K562 (cell line): ENCODE measurements around the gene LAMA2. TPM values are rescaled to one million over a fixed set of nuclear protein-coding genes. Genes with fewer than 3 reads are reported as not detected.

ENCODE experiments used
- ATAC-seq: fragments of 200-7000 bp; cut with Tn5 transposase; 3 replicates; pipeline ENCODE4 v1.9.1; 2020; ENCODE audit warnings: moderate library complexity
- BruUV-seq: library from RNA; stranded (reverse); fragments of 400-500 nt; replicated peaks from 2 replicates; lab custom pipeline; 2021; lab: Mats Ljungman, UMichigan
- CTCF ChIA-PET: fragments of 300-600 bp; formaldehyde crosslinking; extraction: SDS; loops from one replicate; lab custom pipeline; 2021; ENCODE audit warnings: low intra/inter-chr PET ratio; lab: Yijun Ruan, JAX
- POLR2A ChIA-PET: fragments of 300-600, 350-650 bp; sonication (Branson Sonifier 250); formaldehyde crosslinking; extraction: SDS; loops from one replicate; lab custom pipeline; 2021; ENCODE audit warnings: antibody characterized with exemption, inconsistent platforms; lab: Yijun Ruan, JAX
- DNase-seq, 4 experiments: peaks; one replicate each; pipeline versions ENCODE4 v3.0.0 to v3.0.0-alpha.2; 2011 to 2018; ENCODE audit warnings: low spot score in 3 of 4, mixed read lengths in 3 of 4; ENCODE audit errors: extremely low read depth in 1 of 4
- FAIRE-seq: peaks from 2 replicates; lab custom pipeline; 2011; peaks lifted over from hg19 to GRCh38; lab: Jason Lieb, UNC
- H2AFZ ChIP-seq: 2 replicates; pipeline ENCODE4 v1.6.0; 2011; ENCODE audit warnings: low read depth, low read length, control low read depth, inconsistent platforms
- H3K27ac ChIP-seq: fragments of 200-600 bp; 3 replicates; pipeline ENCODE4 v1.8.0; 2011; ENCODE audit warnings: low read depth, mild to moderate bottlenecking, control low read depth, inconsistent platforms, low read length, moderate library complexity, mixed read lengths; ENCODE audit errors: extremely low read depth
- H3K27me3 ChIP-seq, 2 experiments: fragments of 300-600 bp in 1 of 2; 2 replicates in 1 of 2; 3 replicates in 1 of 2; pipeline versions ENCODE4 v1.6.0 to v1.8.0; 2011; ENCODE audit warnings: inconsistent platforms in 2 of 2, low read length in 2 of 2, mild to moderate bottlenecking in 1 of 2, mixed read lengths in 1 of 2, moderate library complexity in 1 of 2; ENCODE audit not compliant: control insufficient read depth in 2 of 2, insufficient read depth in 2 of 2
- H3K36me3 ChIP-seq: fragments of 300-600 bp; 3 replicates; pipeline ENCODE4 v1.8.0; 2011; ENCODE audit warnings: mild to moderate bottlenecking, low read length, inconsistent platforms; ENCODE audit not compliant: control insufficient read depth, insufficient read depth
- H3K4me1 ChIP-seq, 2 experiments: fragments of 200-600 bp in 1 of 2; replicated peaks in 1 of 2; 2 replicates in 1 of 2; 3 replicates in 1 of 2; pipeline versions ENCODE4 v1.5.1 to v1.8.0; 2011; ENCODE audit warnings: inconsistent platforms in 2 of 2, low read length in 2 of 2, mild to moderate bottlenecking in 1 of 2, mixed read lengths in 1 of 2, moderate library complexity in 1 of 2; ENCODE audit not compliant: control insufficient read depth in 2 of 2, insufficient read depth in 2 of 2
- H3K4me2 ChIP-seq: 2 replicates; pipeline ENCODE4 v1.6.1; 2011; ENCODE audit warnings: low read length, control low read depth, inconsistent platforms, mixed read lengths; ENCODE audit not compliant: insufficient read depth
- H3K4me3 ChIP-seq: fragments of 200-600 bp; sonication (generic), shearing (Covaris generic); 2 replicates; pipeline ENCODE4 v1.5.1; 2016; ENCODE audit warnings: control low read depth, inconsistent platforms
- H3K79me2 ChIP-seq: fragments of 200-600 bp; 3 replicates; pipeline ENCODE4 v1.8.0; 2011; ENCODE audit warnings: low read length, inconsistent platforms; ENCODE audit not compliant: control insufficient read depth, insufficient read depth
- H3K9ac ChIP-seq, 2 experiments: 2 replicates each; pipeline versions ENCODE4 v1.6.0 to v1.6.1; 2011; ENCODE audit warnings: low read depth in 2 of 2, low read length in 2 of 2, control low read depth in 1 of 2, inconsistent platforms in 1 of 2, mild to moderate bottlenecking in 1 of 2, mixed read lengths in 1 of 2; ENCODE audit not compliant: insufficient read depth in 1 of 2
- H3K9me1 ChIP-seq: one replicate; pipeline ENCODE4 v1.6.0; 2011; ENCODE audit warnings: inconsistent platforms, mild to moderate bottlenecking, low read length, moderate library complexity; ENCODE audit not compliant: control insufficient read depth, insufficient read depth
- H3K9me3 ChIP-seq: replicated peaks from 2 replicates; pipeline ENCODE4 v1.5.1; 2011; ENCODE audit warnings: low read depth, low read length, inconsistent platforms; ENCODE audit not compliant: control insufficient read depth, insufficient read depth
- H4K20me1 ChIP-seq: replicated peaks from 2 replicates; pipeline ENCODE4 v1.6.1; 2011; ENCODE audit warnings: low read length, inconsistent platforms, mixed read lengths; ENCODE audit not compliant: control insufficient read depth, insufficient read depth
- BRF1 ChIP-seq: IDR thresholded peaks from 3 replicates; pipeline ENCODE4 v1.6.1; 2011; ENCODE audit warnings: borderline replicate concordance, mild to moderate bottlenecking; ENCODE audit not compliant: insufficient read length; ENCODE audit errors: extremely low read depth
- CEBPG ChIP-seq, 3 experiments: fragments of 200-800 bp in 1 of 3; sonication (Bioruptor generic) in 1 of 3; sonication (generic) in 1 of 3; formaldehyde crosslinking in 1 of 3; IDR thresholded peaks in 2 of 3; conservative IDR thresholded peaks in 1 of 3; 2 replicates each; pipeline versions ENCODE4 v1.6.1 to v1.8.0; 2016 to 2022; ENCODE audit warnings: missing compliant biosample characterization in 2 of 3, missing genetic modification characterization in 2 of 3, mild to moderate bottlenecking in 1 of 3, missing genetic modification reagents in 1 of 3
- FUS ChIP-seq: fragments of 200-400 bp; formaldehyde crosslinking; optimal IDR thresholded peaks from 2 replicates; pipeline ENCODE3; 2017; ENCODE audit warnings: low read depth, low read length
- KAT2B ChIP-seq: IDR thresholded peaks from one replicate; pipeline ENCODE4 v1.6.1; 2012; ENCODE audit warnings: low read depth, mild to moderate bottlenecking, control low read depth, inconsistent platforms, low read length, moderate library complexity
- LEF1 ChIP-seq: fragments of 450-650 bp; IDR thresholded peaks from 2 replicates; pipeline ENCODE4 v1.6.1; 2016; ENCODE audit warnings: mild to moderate bottlenecking
- MXI1 ChIP-seq: IDR thresholded peaks from 2 replicates; pipeline ENCODE4 v1.6.1; 2011; ENCODE audit warnings: low read depth, mild to moderate bottlenecking, improper control_type of control experiment, low read length
- ZNF165 ChIP-seq: fragments of 250-450 bp; sonication (Bioruptor Pico); IDR thresholded peaks from 2 replicates; pipeline ENCODE4 v1.4.0; 2020; ENCODE audit warnings: borderline replicate concordance
- ZNF217 ChIP-seq: sonication (generic); formaldehyde crosslinking; IDR thresholded peaks from 2 replicates; pipeline ENCODE4 v1.8.0; 2022; ENCODE audit warnings: mild to moderate bottlenecking, missing genetic modification reagents
- ZNF23 ChIP-seq: fragments of 250-450 bp; sonication (Bioruptor Pico); IDR thresholded peaks from 2 replicates; pipeline ENCODE4 v1.4.0; 2020; ENCODE audit warnings: mild to moderate bottlenecking
- ZNF384 ChIP-seq: IDR thresholded peaks from 2 replicates; pipeline ENCODE4 v1.6.1; 2012; ENCODE audit warnings: low read depth, low read length, improper control_type of control experiment
- WGBS: fragments of 100-300 bp; shearing (Covaris generic); methylation state at CpG from one replicate; pipeline ENCODE4 v1.1.6; 2016; ENCODE audit warnings: low coverage, mixed read lengths; ENCODE audit not compliant: insufficient coverage; ENCODE audit errors: missing lambda C conversion rate; 5-methylcytosine and 5-hydroxymethylcytosine counted together
- in situ Hi-C: fragments of 300-500 bp; cut with MboI; formaldehyde crosslinking; loops from 4 replicates; pipeline ENCODE4 v1.15.0; 2018; ENCODE audit warnings: inconsistent platforms, mixed read lengths
- intact Hi-C: fragments of 100-400 bp; cut with micrococcal nuclease; formaldehyde crosslinking; loops from 2 replicates; pipeline ENCODE4 v1.14.2; 2022
- polyA plus RNA-seq, 8 experiments: library from polyadenylated mRNA; depleted of rRNA in 4 of 8; stranded (reverse) in 5 of 8; unstranded in 3 of 8; fragments of >200 nt; fragmentation: Nextera tagmentation in 2 of 8; fragmentation: Illumina TruSeq in 1 of 8; extraction: Ambion mirVana in 2 of 8; extraction: Trizol in 1 of 8; gene quantifications; 2 replicates each; pipeline versions ENCODE4 v1.2.1 to v1.2.3, GENCODE V29; 2011 to 2014; ENCODE audit warnings: inconsistent platforms in 1 of 8, missing spikeins in 1 of 8
- total RNA-seq, 7 experiments: library from RNA; depleted of rRNA in 6 of 7; stranded (reverse); fragments of >200 nt in 6 of 7; fragmentation: Illumina TruSeq in 2 of 7; extraction: Trizol in 2 of 7; gene quantifications; 2 replicates each; pipeline versions ENCODE4 v1.2.1 to v1.2.3, GENCODE V29; 2011 to 2021; ENCODE audit warnings: low replicate concordance in 1 of 7
- TF ChIP-seq, protein P1 (sequence below): fragments of 450-650 bp; formaldehyde crosslinking; IDR thresholded peaks from 2 replicates; pipeline ENCODE4 v1.4.0; 2020; ENCODE audit warnings: mild to moderate bottlenecking
- TF ChIP-seq, protein P2 (sequence below), 2 experiments: fragments of 450-650 bp in 1 of 2; sonication (generic) in 1 of 2; formaldehyde crosslinking in 1 of 2; IDR thresholded peaks; 2 replicates each; pipeline versions ENCODE4 v1.7.1 to v1.9.0; 2016 to 2022; ENCODE audit warnings: inconsistent platforms in 1 of 2, mild to moderate bottlenecking in 1 of 2, missing genetic modification reagents in 1 of 2

The LAMA2 gene
- total and polyA plus RNA-seq, 9 of the 15 experiments (the other 6 are each of a cell fraction or from before 2014, with no cell fraction given): 0.04 to 1.5 (median 0.36) TPM

DNA sequence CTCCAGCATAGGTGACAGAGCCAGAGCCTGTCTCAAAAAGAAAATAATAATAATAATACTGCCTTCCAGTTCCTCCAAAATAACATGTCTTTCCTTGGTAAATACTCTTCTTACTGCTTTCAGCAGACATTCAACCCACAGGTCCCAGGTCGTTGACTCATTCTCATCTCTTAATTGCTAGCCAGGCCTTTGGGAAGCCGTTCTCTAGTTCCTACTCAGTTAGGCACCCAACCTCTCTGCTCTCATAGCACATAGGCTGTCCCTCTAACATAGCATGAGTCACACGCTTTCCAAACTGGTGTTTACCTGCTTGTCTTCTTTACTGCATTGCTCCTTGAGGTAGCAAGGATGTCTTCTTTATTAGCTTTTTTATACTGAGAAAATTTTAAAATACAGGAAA lies 98.8 kb downstream of the LAMA2 start (continued):
- TF ChIP-seq ZNF23 (no peak), MXI1 (no peak)

DNA sequence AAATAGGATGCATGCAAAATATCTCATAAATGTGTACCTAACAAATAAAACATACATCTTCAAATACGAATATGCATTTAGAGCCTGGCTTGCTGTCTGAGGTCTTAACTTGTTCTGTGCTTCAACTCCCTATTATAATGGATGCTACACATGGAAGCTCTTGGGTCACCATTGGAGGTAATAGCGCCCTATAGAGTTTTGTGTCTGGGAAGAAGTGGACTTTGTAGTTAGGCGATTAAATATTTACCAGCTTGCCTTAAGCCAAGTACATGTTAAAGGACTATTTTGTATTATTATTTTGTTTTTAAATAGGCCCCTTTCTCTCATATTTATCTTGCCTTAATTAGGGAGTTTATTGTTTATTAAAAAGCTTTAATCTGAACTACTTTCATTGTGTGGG lies 107.4 kb downstream of the LAMA2 start:
- Histone ChIP-seq H4K20me1 (no peaks in the 10 kb centered on the region), H2AFZ (no peak overlapping the region), H3K9me1 (no peaks in the 10 kb centered on the region), H3K4me1 (no peaks in the 10 kb centered on the region), H3K27ac (no peak overlapping the region), H3K9ac (no peak overlapping the region), H3K79me2 (no peaks in the 10 kb centered on the region), H3K4me2 (no peak overlapping the region), H3K36me3 (no peaks in the 10 kb centered on the region), H3K4me3 (no peak overlapping the region), H3K9me3 (no peaks in the 10 kb centered on the region), H3K27me3 (no peaks in the 10 kb centered on the region)
- POLR2A ChIA-PET: no interaction called here
- CTCF ChIA-PET: no interaction called here
- in situ Hi-C loops: no loop called here
- FAIRE-seq (no peak), ATAC-seq (no peak), DNase-seq (no peak)
- BruUV-seq: no TSS peak
- whole genome bisulfite sequencing: 3% methylated on average over 3 of the region's 3 CpGs
- intact Hi-C loops: no loop called here
- TF ChIP-seq ZNF384 (no peak), LEF1 (no peak), CEBPG (CRISPR knock-in tag; IDR thresholded peaks at IDR 0.05) (no peak), CEBPG (tag; conservative IDR thresholded peaks at IDR 0.05 in 1 of 2, IDR thresholded peaks at IDR 0.05 in 1 of 2) (no peak), ZNF217 (no peak), FUS (no peak), BRF1 (no peak), ZNF165 (CRISPR knock-in tag) (no peak), KAT2B (no peak)
- TF ChIP-seq, protein P1, sequence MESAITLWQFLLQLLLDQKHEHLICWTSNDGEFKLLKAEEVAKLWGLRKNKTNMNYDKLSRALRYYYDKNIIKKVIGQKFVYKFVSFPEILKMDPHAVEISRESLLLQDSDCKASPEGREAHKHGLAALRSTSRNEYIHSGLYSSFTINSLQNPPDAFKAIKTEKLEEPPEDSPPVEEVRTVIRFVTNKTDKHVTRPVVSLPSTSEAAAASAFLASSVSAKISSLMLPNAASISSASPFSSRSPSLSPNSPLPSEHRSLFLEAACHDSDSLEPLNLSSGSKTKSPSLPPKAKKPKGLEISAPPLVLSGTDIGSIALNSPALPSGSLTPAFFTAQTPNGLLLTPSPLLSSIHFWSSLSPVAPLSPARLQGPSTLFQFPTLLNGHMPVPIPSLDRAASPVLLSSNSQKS (CRISPR knock-in tag): no peak
- TF ChIP-seq, protein P2, sequence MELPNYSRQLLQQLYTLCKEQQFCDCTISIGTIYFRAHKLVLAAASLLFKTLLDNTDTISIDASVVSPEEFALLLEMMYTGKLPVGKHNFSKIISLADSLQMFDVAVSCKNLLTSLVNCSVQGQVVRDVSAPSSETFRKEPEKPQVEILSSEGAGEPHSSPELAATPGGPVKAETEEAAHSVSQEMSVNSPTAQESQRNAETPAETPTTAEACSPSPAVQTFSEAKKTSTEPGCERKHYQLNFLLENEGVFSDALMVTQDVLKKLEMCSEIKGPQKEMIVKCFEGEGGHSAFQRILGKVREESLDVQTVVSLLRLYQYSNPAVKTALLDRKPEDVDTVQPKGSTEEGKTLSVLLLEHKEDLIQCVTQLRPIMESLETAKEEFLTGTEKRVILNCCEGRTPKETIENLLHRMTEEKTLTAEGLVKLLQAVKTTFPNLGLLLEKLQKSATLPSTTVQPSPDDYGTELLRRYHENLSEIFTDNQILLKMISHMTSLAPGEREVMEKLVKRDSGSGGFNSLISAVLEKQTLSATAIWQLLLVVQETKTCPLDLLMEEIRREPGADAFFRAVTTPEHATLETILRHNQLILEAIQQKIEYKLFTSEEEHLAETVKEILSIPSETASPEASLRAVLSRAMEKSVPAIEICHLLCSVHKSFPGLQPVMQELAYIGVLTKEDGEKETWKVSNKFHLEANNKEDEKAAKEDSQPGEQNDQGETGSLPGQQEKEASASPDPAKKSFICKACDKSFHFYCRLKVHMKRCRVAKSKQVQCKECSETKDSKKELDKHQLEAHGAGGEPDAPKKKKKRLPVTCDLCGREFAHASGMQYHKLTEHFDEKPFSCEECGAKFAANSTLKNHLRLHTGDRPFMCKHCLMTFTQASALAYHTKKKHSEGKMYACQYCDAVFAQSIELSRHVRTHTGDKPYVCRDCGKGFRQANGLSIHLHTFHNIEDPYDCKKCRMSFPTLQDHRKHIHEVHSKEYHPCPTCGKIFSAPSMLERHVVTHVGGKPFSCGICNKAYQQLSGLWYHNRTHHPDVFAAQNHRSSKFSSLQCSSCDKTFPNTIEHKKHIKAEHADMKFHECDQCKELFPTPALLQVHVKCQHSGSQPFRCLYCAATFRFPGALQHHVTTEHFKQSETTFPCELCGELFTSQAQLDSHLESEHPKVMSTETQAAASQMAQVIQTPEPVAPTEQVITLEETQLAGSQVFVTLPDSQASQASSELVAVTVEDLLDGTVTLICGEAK (IDR thresholded peaks at IDR 0.05): no peak
- TF ChIP-seq, protein P2 (CRISPR knock-in tag; IDR thresholded peaks at IDR 0.05): no peak
